Inflammatory macrophage treated with lipopolysaccharide for 4 hours (primary cell): ENCODE measurements around the gene CLDN14.

Experiments
- DNase-seq: peaks from one replicate; pipeline ENCODE4 v3.0.0-alpha.2; 2020

Gene CLDN14

GRCh38 chr21:36466061-36466511, 13.8 kb downstream of the CLDN14 start:
- no peak for DNase-seq

- DNase-seq, result no peak
Observed at GRCh38 chr21:36465478-36465877, 14.4 kb downstream of the CLDN14 start.

DNA sequence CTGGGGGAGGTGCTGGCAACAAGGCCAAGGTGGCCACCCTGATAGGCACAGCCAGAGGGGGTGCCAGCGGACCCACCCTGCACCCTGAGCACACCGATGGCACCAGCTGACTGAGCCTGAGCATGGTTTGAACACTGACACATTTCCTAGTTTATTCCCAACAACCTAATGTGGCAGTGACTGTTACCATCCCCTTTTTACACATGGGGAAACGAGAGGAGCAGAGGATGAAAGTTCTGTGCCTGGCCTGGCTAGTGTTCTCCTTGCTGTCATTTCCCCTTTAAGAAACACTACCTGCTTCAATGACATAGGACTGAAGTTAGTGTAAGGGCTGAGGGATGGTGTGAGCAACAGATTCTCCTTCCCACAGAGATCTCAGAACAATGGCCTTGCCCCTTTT, 15.3 kb downstream of the CLDN14 start:
- no peak for DNase-seq

GRCh38 chr21:36463991-36464390, 15.9 kb downstream of the CLDN14 start:
- DNase-seq, result no peak

- no peak for DNase-seq
Observed at GRCh38 chr21:36463204-36463603, 16.7 kb downstream of the CLDN14 start.

GRCh38 chr21:36461918-36462486, 17.9 kb downstream of the CLDN14 start:
- DNase-seq, result no peak

DNA sequence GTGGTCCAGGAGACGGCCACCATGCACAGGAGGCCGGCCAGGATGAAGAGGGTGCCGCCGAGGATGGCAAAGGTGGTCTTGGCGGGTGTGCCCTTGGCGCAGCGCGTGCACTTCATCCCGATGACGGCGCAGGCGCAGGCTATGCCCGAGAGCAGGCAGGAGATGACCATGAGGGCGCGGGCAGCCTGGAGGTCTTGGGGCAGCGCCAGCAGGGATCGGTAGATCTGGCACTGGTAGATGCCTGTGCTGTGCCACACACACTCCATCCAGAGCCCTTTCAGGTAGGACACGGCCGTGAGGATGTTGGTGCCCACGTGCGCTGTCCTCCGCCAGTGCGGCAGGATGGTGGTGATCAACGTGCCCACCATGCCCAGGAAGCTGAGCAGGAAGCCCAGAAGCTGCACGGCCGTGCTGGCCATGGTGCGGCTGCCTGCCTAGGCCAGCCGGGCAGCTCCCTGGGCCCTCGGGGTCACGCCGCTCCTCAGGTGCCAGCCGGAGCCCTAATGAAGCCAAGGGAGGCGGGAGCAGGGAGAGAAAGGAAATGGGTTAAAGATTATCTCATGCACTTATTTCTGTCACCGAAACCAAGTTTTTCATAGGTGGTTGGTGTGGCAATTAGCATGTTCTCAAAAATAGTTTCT, 18.5 kb downstream of the CLDN14 start:
- no peak for DNase-seq

DNA sequence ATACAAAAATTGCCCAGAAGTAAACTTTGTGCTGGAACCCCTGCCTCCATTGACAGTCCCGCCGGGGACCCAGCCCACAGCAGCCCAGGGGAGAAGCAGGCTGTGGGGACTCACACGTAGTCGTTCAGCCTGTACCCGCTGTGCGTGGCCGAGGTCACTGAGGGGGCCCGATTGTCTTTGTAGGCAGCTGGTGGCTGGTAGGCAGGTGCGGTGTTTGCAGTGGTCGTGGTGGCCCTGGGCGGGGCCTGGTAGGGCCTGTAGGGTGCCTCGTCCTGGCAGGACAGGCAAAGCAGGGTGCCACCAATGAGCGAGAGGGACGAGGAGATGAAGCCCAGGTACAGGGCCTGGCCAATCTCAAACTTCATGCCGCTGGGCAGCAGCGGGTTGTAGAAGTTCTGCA, 19.1 kb downstream of the CLDN14 start:
- no peak for DNase-seq

DNA sequence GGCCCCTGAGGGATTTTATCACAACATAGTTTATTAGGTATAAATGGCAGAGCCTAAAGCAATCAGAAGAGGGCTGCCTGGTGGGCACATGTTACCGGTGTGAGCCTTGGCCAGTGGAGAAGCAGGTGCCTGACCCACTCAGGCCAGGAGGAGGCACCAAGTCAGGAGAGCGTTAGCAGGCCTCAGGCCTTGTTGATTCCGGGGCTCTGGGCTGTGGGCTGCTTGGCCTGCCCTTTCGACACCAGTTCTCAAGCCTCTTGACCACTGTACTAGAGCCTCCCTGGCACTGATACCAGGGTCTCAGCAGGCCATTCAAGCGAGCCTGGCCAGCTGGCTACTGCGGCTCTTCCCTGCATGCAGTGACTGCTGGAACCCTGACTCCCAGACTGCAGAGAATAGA, 20.8 kb downstream of the CLDN14 start:
- DNase-seq, result no peak

GRCh38 chr21:36456729-36457414, 23.1 kb downstream of the CLDN14 start:
- DNase-seq, result peak; percentile 86

DNA sequence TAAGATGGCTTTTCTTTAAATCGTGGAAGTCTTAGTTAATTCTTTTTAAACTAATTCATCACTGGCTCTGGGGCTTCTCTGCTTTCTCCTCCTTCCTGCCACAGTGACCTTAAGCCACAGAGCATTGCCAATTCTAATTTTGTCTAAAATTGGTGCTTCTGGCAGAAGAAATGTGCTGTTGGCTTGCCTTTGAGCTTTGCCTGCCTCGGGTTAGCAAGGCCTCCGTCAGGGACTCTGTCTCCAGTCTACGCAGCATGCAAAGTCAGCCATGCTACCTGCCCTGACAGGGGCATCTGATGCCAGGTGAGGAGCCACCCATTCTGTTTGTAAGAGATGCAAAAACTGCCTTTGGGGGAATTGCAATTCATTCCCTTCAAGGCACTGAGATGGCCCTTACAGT, 25.2 kb downstream of the CLDN14 start:
- no peak for DNase-seq

GRCh38 chr21:36454093-36454531, 25.8 kb downstream of the CLDN14 start:
- DNase-seq, result no peak

DNA sequence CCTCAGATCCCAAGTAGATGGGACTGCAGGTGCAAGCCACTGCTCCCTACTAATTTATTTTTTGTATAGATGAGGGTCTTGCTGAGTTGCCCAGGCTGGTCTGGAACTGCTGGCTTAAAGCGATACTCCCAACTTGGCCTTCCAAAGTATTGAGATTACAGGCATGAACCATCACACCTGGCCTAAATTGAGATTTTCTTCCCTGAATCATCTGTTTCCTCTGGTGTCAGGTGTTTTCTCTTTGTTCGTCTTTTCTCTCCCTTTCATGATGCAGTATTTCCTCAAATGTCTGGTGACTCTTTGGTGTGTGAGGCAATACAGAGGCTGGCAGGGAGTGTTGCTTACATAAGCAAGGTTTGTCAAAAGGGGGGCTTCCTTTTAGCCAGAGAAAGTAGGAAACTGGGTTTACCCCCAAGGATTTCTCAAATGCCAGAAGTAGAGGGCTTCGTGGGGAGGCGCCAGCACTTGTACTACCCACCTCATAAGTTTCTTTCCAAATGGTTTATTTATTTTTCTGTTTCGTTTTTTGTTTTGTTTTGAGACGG, 27.6 kb downstream of the CLDN14 start:
- DNase-seq, result peak; percentile 59

GRCh38 chr21:36451506-36451905, 28.4 kb downstream of the CLDN14 start:
- peak; percentile 54 for DNase-seq

GRCh38 chr21:36450511-36450910, 29.4 kb downstream of the CLDN14 start:
- DNase-seq, result peak; percentile 43

- DNase-seq, result no peak
Observed at GRCh38 chr21:36446301-36446700, 33.6 kb downstream of the CLDN14 start.

DNA sequence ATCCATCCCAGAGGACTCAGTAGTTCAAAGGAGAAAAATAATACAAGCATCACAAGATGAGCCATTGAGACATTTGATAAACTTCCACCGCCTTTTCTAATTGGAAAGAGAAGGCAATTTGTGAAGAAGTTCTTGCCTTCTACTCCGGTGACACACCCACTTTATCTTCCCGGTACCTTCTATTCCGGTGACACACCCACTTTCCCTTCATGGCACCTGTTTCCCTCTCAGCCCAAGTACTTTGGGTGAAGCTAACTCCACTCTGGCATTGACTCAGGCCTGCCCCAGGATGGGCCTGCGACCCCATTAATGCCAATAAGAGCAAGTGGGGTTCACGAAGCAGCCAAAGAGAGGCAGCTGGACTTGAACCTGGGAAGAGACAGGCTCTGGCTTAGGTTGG, 38.2 kb downstream of the CLDN14 start:
- no peak for DNase-seq

- DNase-seq, result peak; percentile 62
Observed at GRCh38 chr21:36437745-36438128, 42.2 kb downstream of the CLDN14 start.

- peak; percentile 91 for DNase-seq
Observed at GRCh38 chr21:36436829-36437744, 42.8 kb downstream of the CLDN14 start.

- no peak for DNase-seq
Observed at GRCh38 chr21:36434144-36434543, 45.8 kb downstream of the CLDN14 start.

- no peak for DNase-seq
Observed at GRCh38 chr21:36433059-36433709, 46.7 kb downstream of the CLDN14 start.

GRCh38 chr21:36431252-36431651, 48.7 kb downstream of the CLDN14 start:
- peak; percentile 78 for DNase-seq
